Stimulated activated CD8-positive, alpha-beta memory T cell treated with anti-CD3 and anti-CD28 coated beads, Interleukin-15, amount 100 ng/mL, for 1 hour (primary cell): Measurements from ENCODE around the gene GUSB.
"Not testable (repeated sequence)": the region's sequence is repeated elsewhere in the genome, so short reads cannot be mapped to it uniquely, and the experiment has no call there.

Experiments used
- DNase-seq: peaks from one replicate; pipeline ENCODE4 v3.0.0-alpha.2; 2020; ENCODE audit warnings: low read depth

Gene GUSB

DNA sequence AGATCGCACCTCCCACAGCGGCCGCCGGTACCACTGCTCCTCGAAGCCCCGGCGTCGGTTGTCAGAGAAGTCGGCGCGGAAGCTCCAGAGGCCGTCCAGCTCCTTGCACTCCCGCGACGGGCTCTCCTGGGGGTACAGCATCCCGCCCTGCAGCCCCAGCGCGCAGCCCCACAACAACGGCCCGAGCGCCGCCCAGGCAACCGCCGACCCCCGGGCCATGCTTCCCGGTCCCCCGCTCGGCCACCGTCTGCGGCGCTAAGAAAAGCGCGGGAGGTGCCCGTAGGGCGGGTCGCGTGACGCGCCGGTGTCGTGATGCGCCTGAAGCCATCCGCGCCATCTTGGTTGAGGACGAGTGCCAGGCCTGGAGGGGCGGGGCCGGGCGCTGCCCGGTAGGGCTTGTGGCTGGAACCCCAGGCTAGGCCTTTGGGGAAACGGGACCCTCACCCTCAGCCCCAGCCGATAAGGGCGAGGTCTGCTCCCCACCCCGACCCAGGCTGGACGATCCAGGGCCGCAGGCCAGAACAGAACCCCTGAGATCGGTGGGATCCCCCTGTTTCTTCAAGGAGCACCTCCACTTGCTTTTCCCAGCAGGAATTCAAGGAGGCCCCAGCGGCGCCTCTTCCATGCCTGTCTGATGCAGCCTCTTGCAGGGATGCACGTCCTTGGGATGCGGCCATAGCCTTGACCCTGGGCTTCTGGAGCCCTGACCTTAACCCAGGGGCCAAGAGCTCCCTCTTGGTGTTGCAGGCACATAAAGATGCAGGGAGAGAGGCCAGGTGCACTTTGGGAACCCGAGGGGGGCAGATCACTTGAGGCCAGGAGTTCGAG is at the start of gene GUSB:
TSS of gene GUSB (minus strand) at position 249 of the 828 bp plus-strand sequence. CDS start at position 219, 30 bp downstream.
- DNase-seq = peak; percentile 76

- DNase-seq = not testable (repeated sequence)
Measured at GRCh38 chr7:66028342-66028741, 46.3 kb upstream of the GUSB start.

DNA sequence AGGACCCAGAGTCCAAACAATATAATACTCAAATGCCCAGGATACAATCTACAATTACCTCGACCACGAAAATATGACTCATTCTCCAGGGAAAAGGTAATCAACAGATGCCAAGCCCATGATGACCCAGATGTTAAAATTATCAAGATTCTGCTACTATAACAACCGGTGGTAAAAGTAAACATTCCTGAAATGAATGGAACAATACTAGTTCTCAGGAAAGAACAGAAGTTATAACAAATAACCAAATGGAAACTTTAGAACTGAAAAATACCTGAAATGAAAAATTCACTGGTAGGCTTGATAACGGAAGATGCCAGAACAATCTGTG is 34.1 kb upstream of the GUSB start:
- no peak for DNase-seq

DNA sequence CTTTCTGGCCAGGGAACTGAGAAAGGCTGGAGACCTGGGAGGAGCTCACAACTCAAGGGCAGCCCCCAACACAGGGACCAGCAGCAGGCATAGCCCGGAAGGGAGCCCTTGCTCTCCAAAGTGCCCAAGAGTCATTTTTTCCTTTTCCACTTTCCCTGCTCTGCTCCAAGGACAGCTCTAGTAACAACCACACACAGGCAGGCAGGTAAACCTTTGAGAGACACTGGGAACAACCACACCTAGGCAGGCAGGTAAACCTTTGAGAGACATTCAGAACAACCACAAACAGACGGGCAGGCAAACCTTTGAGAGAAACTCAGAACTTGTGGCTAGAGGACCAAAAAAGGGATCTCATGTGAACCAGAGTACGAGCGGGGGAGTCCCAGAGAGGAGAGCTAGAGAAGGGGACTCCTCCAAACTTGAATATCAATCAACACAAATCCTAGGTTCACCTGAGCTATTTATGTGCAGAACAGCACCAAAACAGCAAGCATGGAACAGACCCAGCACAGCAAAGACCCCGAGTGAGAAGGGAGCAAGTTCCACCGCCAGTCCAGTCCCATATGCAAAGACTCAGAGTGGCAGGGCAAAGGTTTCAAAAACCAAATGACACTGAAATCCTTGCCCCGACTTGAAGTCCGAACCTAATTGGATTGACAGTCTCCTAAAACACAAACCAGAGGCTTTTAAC is 33.6 kb upstream of the GUSB start:
- DNase-seq = no peak

DNA sequence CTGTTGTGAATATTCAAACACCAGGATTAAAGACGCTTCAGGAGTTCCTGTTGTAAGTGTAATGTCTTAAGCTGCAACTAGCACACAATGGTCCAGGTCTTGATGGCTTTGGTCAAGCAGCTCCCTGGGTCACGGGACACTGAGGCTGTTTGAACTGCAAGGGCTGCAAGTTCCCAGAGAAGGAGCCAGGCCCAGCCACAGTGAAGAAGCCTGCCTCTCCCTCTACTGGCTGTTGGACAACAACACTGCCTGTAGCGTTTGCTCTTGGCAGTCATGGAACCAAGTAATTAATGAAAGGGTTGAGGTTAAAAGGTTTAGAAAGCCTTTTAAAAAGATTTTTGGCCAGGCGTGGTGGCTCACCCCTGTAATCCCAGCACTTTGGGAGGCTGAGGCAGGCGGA is 31.9 kb upstream of the GUSB start:
- DNase-seq = no peak

DNA sequence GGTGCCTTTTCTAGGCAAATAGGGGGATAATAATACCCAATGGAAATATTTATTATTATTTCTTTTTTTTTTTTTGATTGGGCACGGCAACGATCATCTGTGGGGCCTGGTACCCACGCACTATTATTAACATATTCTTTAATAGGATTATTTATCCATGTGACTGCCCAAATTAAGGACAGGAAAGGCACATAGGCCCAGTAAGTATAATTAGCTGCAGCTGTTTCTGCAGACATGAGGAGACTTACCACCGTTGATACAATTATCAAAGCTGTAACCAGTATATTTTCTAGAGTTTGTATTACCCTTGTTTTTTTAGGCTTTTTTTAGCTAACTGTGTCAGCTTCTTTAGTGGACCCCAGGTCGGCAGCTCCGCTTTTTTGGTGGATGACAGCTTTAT is 25.2 kb upstream of the GUSB start:
- no peak for DNase-seq

GRCh38 chr7:66005115-66005671 is 23.2 kb upstream of the GUSB start:
- DNase-seq = not testable (repeated sequence)

GRCh38 chr7:66000823-66001417 is 18.9 kb upstream of the GUSB start:
- DNase-seq = not testable (repeated sequence)

DNA sequence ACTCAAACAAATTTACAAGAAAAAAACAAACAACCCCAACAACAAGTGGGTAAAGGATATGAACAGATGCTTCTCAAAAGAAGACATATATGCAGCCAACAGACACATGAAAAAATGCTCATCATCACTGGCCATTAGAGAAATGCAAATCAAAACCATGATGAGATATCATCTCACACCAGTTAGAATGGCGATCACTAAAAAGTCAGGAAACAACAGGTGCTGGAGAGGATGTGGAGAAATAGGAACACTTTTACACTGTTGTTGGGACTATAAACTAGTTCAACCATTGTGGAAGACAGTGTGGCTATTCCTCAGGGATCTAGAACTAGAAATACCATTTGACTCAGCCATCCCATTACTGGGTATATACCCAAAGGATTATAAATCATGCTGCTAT is 13.0 kb upstream of the GUSB start:
- not testable (repeated sequence) for DNase-seq

GRCh38 chr7:65992526-65992925 is 10.5 kb upstream of the GUSB start:
- no peak for DNase-seq

GRCh38 chr7:65991829-65992228 is 9.8 kb upstream of the GUSB start:
- DNase-seq = not testable (repeated sequence)

- no peak for DNase-seq
Measured at GRCh38 chr7:65989694-65990080, 7.7 kb upstream of the GUSB start.

DNA sequence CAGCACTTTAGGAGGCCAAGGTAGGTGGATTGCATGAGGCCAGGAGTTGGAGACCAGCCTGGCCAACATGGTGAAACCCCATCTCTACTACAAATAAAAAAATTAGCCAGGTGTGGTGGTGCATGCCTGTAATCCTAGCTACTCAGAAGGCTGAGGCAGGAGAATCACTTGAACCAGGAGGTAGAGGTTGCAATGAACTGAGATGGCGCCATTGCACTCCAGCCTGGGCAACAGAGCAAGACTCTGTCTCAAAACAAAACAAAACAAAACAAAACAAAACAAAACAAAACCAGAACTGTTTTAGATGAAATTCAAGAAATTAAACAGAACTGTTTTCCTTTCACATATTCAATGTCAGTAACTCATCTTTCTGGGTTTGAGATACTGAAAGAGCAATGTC is 6.5 kb upstream of the GUSB start:
- not testable (repeated sequence) for DNase-seq

DNA sequence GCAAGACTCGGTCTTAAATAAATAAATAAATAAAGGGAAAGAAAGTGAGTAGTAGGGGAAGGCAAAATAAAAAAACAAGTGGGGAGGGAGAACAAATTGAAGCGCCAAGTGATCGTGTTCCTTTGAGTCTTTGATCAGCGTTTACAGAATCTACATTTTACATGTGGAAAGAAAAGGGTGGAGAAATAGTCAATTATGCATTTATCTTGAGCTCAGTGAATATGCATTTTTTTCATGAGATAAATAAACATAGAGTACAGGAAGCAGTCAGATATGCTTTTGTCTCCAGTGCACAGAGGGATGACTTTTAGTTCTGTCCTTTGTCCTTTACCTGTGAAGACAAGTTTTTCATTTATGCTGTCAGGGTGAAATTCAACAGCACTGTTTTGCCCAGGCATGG is 6.1 kb upstream of the GUSB start:
- DNase-seq = no peak

DNA sequence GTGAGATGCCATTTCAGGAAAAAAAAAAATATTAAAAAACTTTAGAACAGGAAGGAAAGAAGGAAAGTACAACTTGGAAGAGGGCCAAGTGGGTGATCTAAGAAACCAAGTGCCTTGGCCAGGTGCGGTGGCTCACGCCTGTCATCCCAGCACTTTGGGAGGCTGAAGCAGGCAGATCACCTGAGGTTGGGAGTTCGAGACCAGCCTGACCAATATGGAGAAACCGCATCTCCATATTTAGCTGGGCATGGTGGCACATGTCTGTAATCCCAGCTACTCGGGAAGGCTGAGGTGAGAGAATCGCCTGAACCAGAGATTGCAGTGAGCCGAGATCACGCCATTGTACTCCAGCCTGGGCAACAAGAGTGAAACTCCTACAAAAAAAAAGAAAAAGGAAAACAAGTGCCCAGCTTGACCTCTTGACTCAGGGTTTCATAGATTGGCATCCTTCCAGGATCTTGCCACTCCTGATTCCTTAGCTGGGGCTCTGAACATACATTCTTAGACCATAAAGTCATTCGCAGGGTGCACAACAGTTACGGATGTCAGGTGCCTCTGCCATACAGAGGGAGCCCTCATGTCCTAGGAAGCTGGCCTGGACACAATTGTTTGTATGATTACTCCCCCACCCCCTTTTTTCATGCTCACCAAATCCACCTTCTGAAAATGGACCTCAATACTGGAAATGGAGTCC is 2.1 kb upstream of the GUSB start:
- DNase-seq = no peak

DNA sequence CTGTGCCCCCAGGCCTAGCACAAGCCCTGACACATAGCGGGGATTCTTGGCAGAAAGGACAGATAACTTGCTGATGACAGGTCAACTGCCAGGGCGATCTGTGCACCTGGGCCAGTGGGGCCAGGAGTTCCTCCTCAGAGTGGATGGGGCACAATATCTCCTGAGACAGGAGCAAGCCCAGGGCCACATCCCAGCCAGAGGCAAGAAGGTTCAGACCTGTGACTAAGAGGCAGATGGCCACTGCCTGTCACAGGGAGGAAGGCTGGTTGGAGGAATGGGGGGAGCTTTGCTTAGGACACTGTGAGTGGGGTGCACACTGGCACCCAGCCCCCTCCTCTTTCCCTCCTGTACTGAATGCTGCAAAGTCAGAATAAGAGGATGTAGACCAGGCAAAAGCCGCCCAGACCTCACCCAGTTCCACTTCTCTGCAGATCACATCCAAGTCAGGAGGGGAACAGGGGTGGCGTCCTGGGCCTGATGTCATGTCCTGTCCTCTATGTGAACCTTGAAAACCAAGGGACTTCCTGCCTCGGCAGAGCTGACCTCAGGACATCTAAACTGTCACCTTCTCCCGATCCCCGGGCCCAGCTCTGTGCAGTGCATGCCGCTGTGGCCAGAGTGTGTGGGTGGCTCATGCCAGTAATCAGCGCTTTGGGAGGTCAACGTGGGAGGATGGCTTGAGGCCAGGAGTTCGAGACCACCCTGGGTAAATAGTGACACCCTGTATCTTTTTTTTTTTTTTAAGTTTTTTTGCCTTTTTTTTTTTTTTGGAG is 1.3 kb downstream of the GUSB start:
- DNase-seq = peak; percentile 11

DNA sequence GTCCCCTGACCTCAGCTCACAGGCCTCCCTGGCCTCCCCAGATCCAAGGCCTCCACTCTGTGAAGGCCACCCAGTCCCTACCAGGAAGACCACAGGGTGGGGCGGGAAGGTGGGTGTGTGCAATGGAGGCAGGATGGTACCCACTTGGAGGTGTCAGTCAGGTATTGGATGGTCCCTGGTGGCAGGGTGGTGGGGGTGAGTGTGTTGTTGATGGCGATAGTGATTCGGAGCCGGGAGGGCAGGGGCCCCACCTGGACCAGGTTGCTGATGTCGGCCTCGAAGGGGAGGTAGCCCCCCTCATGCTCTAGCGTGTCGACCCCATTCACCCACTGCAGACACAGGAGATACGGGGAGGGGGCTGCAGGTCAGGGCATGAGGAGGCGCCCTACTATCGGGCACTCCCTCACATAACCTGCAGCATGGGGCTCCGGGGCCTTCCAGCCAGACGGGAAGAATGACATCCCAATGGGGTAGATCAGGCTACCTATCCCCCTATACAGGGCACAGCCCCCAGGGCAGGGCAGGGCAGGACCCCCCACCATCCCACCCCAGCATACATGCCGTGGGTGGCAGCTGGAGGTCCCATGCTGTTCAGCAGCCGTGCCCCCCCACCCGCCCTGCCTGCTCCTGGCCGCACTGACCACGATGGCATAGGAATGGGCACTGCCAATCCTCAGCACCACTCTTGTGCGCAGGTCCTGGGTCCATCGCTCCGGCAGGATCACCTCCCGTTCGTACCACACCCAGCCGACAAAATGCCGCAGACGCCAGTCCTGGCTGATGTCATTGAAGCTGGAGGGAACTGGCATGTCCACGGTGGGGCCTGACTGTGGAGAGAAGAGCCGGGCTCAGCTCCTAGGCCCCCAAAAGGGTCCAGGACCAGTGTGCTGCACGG is 2.2 kb downstream of the GUSB start:
- DNase-seq = no peak

- DNase-seq = no peak
Measured at GRCh38 chr7:65978891-65979582, 3.0 kb downstream of the GUSB start.

GRCh38 chr7:65976659-65977196 is 5.3 kb downstream of the GUSB start:
- DNase-seq = no peak
